HG02798 (cell line): ENCODE results near the gene KLF15.
"Not testable (repeated sequence)": the region's sequence is repeated elsewhere in the genome, so short reads cannot be mapped to it uniquely, and the experiment has no call there.

Experiments
- ATAC-seq: cut with Tn5 transposase; IDR thresholded peaks from one replicate; pipeline ENCODE4 v1.9.1; 2021; ENCODE audit warnings: mild to moderate bottlenecking; ENCODE audit not compliant: unreplicated experiment, poor library complexity

Gene KLF15

GRCh38 chr3:126331812-126332336 is 25.3 kb downstream of the KLF15 start:
- not testable (repeated sequence) for ATAC-seq

GRCh38 chr3:126329927-126330725 is 27.1 kb downstream of the KLF15 start:
- ATAC-seq = no peak

GRCh38 chr3:126326629-126327028 is 30.6 kb downstream of the KLF15 start:
- no peak for ATAC-seq

- ATAC-seq = no peak
Measured at GRCh38 chr3:126322181-126322967, 34.8 kb downstream of the KLF15 start.

- ATAC-seq = no peak
Measured at GRCh38 chr3:126321490-126321889, 35.7 kb downstream of the KLF15 start.

GRCh38 chr3:126320517-126321293 is 36.5 kb downstream of the KLF15 start:
- ATAC-seq = no peak

GRCh38 chr3:126319701-126320295 is 37.4 kb downstream of the KLF15 start:
- ATAC-seq = no peak

- no peak for ATAC-seq
Measured at GRCh38 chr3:126317029-126317996, 39.9 kb downstream of the KLF15 start.

- no peak for ATAC-seq
Measured at GRCh38 chr3:126316501-126316939, 40.7 kb downstream of the KLF15 start.

GRCh38 chr3:126316031-126316461 is 41.2 kb downstream of the KLF15 start:
- no peak for ATAC-seq

GRCh38 chr3:126314790-126315658 is 42.2 kb downstream of the KLF15 start:
- no peak for ATAC-seq

GRCh38 chr3:126314305-126314789 is 42.9 kb downstream of the KLF15 start:
- ATAC-seq = no peak

GRCh38 chr3:126313580-126314304 is 43.5 kb downstream of the KLF15 start:
- no peak for ATAC-seq

GRCh38 chr3:126313166-126313565 is 44.0 kb downstream of the KLF15 start:
- ATAC-seq = no peak

- ATAC-seq = no peak
Measured at GRCh38 chr3:126312341-126312740, 44.9 kb downstream of the KLF15 start.

- no peak for ATAC-seq
Measured at GRCh38 chr3:126311338-126311978, 45.8 kb downstream of the KLF15 start.

- ATAC-seq = no peak
Measured at GRCh38 chr3:126310816-126311215, 46.4 kb downstream of the KLF15 start.
